Measurements from ENCODE around the gene RMDN2.
A peak's percentile ranks its signal among the peaks of the same experiment; 100 is the strongest.

DNA sequence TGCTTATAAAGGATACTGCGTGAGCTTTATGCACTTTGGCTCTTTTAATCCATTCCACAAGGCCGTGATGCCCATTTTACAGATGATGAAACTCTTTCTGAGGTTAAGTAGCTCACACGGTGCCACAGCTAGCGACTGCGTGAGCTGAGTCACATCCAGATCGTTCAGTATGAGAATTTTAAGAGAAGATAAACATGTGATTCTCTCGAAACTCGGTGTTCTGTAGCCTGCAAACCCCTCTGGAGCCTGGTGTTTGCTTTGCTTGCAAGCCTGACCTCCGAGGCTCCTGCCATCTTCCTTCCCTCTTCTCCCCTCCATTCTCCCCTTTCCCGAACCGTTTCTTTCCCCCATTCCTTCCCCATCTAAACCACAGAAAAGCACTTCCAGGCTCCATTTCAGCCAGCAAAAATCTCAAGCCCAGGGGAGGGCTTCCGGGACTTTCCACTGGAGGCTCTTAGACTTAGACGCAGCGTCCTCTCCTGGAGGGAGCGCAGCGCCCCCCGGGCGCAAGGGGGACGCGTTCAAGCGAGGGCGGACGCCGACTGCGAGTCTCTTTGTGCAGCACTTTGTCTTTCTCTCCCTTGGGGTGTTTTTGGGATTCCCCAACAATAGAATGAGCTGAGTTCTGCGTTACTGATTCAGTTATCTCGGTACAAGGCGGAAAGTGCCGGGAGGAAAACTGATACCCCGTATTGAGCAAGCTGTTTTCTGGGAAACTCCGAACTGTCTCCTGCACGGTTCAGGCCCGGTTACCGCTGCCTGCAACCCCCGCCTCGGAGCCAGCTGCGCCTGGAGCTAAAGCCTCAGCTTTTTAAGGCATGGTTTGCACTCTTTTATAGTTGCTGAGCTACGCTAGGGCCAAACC, 112.9 kb downstream of the RMDN2 start:
- TF ChIP-seq POLR2A (IDR thresholded peaks at IDR 0.05; ENCODE audit: low read depth, low read length) (peak; percentile 57), NRF1 (conservative IDR thresholded peaks at IDR 0.05; ENCODE audit: low read depth, low read length) (no peak), EGR1 (IDR thresholded peaks at IDR 0.05; ENCODE audit: borderline replicate concordance in 1 of 2, low read depth in 2 of 2, low read length in 2 of 2) (peak in 1 of 2 experiments; percentile 30; a peak in 2 of 3 replicates), GABPA (IDR thresholded peaks at IDR 0.05; ENCODE audit: low read depth) (no peak), EZH2 (IDR thresholded peaks at IDR 0.05; ENCODE audit: borderline replicate concordance, control insufficient read depth, low read depth, low read length) (no peak), NFXL1 (IDR thresholded peaks at IDR 0.05; ENCODE audit: borderline replicate concordance) (no peak)
- TF ChIP-seq, protein P1, sequence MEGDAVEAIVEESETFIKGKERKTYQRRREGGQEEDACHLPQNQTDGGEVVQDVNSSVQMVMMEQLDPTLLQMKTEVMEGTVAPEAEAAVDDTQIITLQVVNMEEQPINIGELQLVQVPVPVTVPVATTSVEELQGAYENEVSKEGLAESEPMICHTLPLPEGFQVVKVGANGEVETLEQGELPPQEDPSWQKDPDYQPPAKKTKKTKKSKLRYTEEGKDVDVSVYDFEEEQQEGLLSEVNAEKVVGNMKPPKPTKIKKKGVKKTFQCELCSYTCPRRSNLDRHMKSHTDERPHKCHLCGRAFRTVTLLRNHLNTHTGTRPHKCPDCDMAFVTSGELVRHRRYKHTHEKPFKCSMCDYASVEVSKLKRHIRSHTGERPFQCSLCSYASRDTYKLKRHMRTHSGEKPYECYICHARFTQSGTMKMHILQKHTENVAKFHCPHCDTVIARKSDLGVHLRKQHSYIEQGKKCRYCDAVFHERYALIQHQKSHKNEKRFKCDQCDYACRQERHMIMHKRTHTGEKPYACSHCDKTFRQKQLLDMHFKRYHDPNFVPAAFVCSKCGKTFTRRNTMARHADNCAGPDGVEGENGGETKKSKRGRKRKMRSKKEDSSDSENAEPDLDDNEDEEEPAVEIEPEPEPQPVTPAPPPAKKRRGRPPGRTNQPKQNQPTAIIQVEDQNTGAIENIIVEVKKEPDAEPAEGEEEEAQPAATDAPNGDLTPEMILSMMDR (IDR thresholded peaks at IDR 0.05 in 2 of 3, conservative IDR thresholded peaks at IDR 0.05 in 1 of 3; ENCODE audit: control insufficient read depth in 2 of 3, extremely low read depth in 1 of 3, insufficient read depth in 1 of 3, low read depth in 3 of 3, low read length in 3 of 3), result peak; percentile 51 to 76 (median 63); a peak in 5 of 6 replicates
- TF ChIP-seq, protein P2, sequence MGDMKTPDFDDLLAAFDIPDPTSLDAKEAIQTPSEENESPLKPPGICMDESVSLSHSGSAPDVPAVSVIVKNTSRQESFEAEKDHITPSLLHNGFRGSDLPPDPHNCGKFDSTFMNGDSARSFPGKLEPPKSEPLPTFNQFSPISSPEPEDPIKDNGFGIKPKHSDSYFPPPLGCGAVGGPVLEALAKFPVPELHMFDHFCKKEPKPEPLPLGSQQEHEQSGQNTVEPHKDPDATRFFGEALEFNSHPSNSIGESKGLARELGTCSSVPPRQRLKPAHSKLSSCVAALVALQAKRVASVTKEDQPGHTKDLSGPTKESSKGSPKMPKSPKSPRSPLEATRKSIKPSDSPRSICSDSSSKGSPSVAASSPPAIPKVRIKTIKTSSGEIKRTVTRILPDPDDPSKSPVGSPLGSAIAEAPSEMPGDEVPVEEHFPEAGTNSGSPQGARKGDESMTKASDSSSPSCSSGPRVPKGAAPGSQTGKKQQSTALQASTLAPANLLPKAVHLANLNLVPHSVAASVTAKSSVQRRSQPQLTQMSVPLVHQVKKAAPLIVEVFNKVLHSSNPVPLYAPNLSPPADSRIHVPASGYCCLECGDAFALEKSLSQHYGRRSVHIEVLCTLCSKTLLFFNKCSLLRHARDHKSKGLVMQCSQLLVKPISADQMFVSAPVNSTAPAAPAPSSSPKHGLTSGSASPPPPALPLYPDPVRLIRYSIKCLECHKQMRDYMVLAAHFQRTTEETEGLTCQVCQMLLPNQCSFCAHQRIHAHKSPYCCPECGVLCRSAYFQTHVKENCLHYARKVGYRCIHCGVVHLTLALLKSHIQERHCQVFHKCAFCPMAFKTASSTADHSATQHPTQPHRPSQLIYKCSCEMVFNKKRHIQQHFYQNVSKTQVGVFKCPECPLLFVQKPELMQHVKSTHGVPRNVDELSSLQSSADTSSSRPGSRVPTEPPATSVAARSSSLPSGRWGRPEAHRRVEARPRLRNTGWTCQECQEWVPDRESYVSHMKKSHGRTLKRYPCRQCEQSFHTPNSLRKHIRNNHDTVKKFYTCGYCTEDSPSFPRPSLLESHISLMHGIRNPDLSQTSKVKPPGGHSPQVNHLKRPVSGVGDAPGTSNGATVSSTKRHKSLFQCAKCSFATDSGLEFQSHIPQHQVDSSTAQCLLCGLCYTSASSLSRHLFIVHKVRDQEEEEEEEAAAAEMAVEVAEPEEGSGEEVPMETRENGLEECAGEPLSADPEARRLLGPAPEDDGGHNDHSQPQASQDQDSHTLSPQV (IDR thresholded peaks at IDR 0.05), result no peak; the same call in 1 of the 2 replicates
- TF ChIP-seq, protein P3, sequence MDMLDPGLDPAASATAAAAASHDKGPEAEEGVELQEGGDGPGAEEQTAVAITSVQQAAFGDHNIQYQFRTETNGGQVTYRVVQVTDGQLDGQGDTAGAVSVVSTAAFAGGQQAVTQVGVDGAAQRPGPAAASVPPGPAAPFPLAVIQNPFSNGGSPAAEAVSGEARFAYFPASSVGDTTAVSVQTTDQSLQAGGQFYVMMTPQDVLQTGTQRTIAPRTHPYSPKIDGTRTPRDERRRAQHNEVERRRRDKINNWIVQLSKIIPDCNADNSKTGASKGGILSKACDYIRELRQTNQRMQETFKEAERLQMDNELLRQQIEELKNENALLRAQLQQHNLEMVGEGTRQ (IDR thresholded peaks at IDR 0.05; ENCODE audit: borderline replicate concordance, low read depth, low read length), result no peak; the same call in 1 of the 2 replicates
- TF ChIP-seq, protein P4, sequence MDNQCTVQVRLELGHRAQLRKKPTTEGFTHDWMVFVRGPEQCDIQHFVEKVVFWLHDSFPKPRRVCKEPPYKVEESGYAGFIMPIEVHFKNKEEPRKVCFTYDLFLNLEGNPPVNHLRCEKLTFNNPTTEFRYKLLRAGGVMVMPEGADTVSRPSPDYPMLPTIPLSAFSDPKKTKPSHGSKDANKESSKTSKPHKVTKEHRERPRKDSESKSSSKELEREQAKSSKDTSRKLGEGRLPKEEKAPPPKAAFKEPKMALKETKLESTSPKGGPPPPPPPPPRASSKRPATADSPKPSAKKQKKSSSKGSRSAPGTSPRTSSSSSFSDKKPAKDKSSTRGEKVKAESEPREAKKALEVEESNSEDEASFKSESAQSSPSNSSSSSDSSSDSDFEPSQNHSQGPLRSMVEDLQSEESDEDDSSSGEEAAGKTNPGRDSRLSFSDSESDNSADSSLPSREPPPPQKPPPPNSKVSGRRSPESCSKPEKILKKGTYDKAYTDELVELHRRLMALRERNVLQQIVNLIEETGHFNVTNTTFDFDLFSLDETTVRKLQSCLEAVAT (IDR thresholded peaks at IDR 0.05), result peak; percentile 75
